ENCODE measurements around the gene IARS2. TPM values are rescaled to one million over a fixed set of nuclear protein-coding genes. Genes with fewer than 3 reads are reported as not detected.

Gene IARS2
- total RNA-seq, 1 donor from 2014 or later = 71.8 TPM

GRCh38 chr1:220195701-220196100 lies 101.8 kb downstream of the IARS2 start:
- DNase-seq (ENCODE audit: low read depth) = no peak
- no peak for TF ChIP-seq CTCF (IDR thresholded peaks at IDR 0.05; ENCODE audit: insufficient read depth, low read length, poor library complexity, severe bottlenecking)
- Histone ChIP-seq H3K36me3 (ENCODE audit: control insufficient read depth, insufficient read depth, low read length) (no peaks in the 10 kb centered on the region), H3K27me3 (ENCODE audit: control insufficient read depth, insufficient read depth, low read length) (no peaks in the 10 kb centered on the region), H3K4me3 (ENCODE audit: low read depth, low read length) (no peak overlapping the region)

Other genes starting within 250 kb of the IARS2 start
- not detected in 2 replicates for gene SLC30A10, start 165.6 kb upstream of the IARS2 start, total RNA-seq
- gene EPRS1, start 47.6 kb upstream of the IARS2 start, total RNA-seq = 100.0 and 113 TPM in 2 replicates
- 21.4 and 27.6 TPM in 2 replicates for gene BPNT1, start 4.3 kb upstream of the IARS2 start, total RNA-seq
- gene RAB3GAP2, start 178.3 kb downstream of the IARS2 start, total RNA-seq = 27.5 and 33.0 TPM in 2 replicates